Measurements from ENCODE around the gene CCDC30. TPM values are rescaled to one million over a fixed set of nuclear protein-coding genes. Genes with fewer than 3 reads are reported as not detected.
"Not testable (repeated sequence)": the region's sequence is repeated elsewhere in the genome, so short reads cannot be mapped to it uniquely, and the experiment has no call there.

Gene CCDC30
- total RNA-seq, 6 experiments from 2014 or later = 0.18 to 1.2 (median 0.31) TPM

DNA sequence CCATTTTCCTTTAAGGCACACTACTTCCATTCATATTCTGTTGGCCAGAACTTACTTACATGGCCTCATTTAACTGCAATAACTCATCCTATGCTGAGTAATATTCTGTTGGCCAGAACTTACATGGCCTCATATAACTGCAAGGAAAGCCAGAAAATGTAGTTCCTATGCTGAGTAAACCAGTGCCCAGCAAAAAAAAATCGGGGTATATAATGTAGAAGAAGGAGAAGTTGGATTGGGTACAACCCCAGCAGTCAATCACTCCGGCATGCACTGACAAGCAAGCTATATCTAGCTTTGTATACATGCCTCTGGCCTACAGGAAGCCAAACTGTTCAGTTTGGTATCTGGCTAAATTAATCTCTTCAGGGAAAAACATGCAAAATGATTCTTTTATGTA is 155.8 kb downstream of the CCDC30 start:
- no peak for DNase-seq
- TF ChIP-seq CTCF (IDR thresholded peaks at IDR 0.05) = no peak

DNA sequence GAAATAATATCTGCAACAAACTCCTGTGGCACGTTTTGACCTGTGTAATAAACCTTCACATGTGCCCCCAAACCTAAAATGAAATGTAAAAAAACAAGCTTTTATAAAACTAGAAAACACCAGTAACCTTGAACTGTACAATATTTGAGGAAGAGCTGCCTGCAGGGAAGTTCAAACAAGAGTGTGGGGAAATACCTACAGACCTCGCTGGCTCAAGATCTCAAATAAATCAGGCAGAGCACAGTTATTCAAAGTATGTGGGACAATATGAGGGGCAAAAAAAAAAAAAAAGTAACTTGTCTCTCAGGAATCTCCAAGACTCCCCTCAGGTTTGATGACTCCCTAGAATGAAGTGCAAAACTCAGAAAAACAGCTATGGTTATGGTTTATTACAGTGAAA is 157.2 kb downstream of the CCDC30 start:
- Mint-ChIP-seq H3K27me3 (ENCODE audit: insufficient read depth) (peaks cover 21% of the 10 kb centered on the region), H3K27ac (no peak overlapping the region), H3K4me3 (no peak overlapping the region), H3K9me3 (no peaks in the 10 kb centered on the region), H3K36me3 (ENCODE audit: low read depth) (no peaks in the 10 kb centered on the region), H3K4me1 (ENCODE audit: low read depth) (no peaks in the 10 kb centered on the region)
- no peak for TF ChIP-seq CTCF (IDR thresholded peaks at IDR 0.05)
- DNase-seq = no peak

More for the DNA sequence above, 155.8 kb downstream of the CCDC30 start:
- Mint-ChIP-seq H3K4me3 (no peak overlapping the region), H3K36me3 (ENCODE audit: low read depth) (no peaks in the 10 kb centered on the region), H3K27me3 (ENCODE audit: insufficient read depth) (peaks cover 15% of the 10 kb centered on the region), H3K9me3 (no peaks in the 10 kb centered on the region), H3K4me1 (ENCODE audit: low read depth) (no peaks in the 10 kb centered on the region), H3K27ac (no peak overlapping the region)

DNA sequence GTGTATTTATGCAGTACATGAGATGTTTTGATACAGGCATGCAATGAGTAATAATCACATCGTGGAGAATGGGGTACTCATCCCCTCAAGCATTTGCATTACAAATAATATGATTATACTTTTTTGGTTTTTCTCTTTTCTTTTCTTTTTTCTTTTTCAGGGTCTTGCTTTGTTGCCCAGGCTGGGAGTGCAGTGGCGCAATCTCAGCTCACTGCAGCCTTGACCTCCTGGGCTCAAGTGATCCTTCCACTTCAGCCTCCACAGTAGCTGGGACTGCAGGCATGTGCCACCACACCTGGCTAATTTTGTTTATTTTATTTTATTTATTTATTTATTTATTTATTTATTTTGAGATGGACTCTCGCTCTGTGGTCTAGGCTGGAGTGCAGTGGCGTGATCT is 158.1 kb downstream of the CCDC30 start:
- not testable (repeated sequence) for H3K36me3 Mint-ChIP-seq (ENCODE audit: low read depth); H3K9me3 Mint-ChIP-seq; H3K4me1 Mint-ChIP-seq (ENCODE audit: low read depth); DNase-seq; H3K4me3 Mint-ChIP-seq; H3K27ac Mint-ChIP-seq
- H3K27me3 Mint-ChIP-seq (ENCODE audit: insufficient read depth) = peaks cover 24% of the 10 kb centered on the region

- DNase-seq; H3K27ac Mint-ChIP-seq; H3K9me3 Mint-ChIP-seq; H3K36me3 Mint-ChIP-seq (ENCODE audit: low read depth); H3K4me1 Mint-ChIP-seq (ENCODE audit: low read depth); H3K4me3 Mint-ChIP-seq: not testable (repeated sequence)
- peaks cover 38% of the 10 kb centered on the region for H3K27me3 Mint-ChIP-seq (ENCODE audit: insufficient read depth)
Observed at GRCh38 chr1:42627205-42627604, 164.1 kb downstream of the CCDC30 start.

GRCh38 chr1:42639116-42639515 is 176.0 kb downstream of the CCDC30 start:
- Mint-ChIP-seq H3K4me1 (ENCODE audit: low read depth) (no peaks in the 10 kb centered on the region), H3K36me3 (ENCODE audit: low read depth) (no peaks in the 10 kb centered on the region), H3K9me3 (no peaks in the 10 kb centered on the region), H3K27ac (no peak overlapping the region), H3K4me3 (no peak overlapping the region), H3K27me3 (ENCODE audit: insufficient read depth) (peaks cover 25% of the 10 kb centered on the region; the same call in 1 of the 2 replicates)
- no peak for TF ChIP-seq CTCF (IDR thresholded peaks at IDR 0.05)
- DNase-seq = peak; percentile 1

GRCh38 chr1:42646056-42646455 is 183.0 kb downstream of the CCDC30 start:
- Mint-ChIP-seq H3K4me3 (no peak overlapping the region), H3K27ac (no peak overlapping the region), H3K4me1 (ENCODE audit: low read depth) (no peaks in the 10 kb centered on the region), H3K9me3 (peaks cover 5% of the 10 kb centered on the region; the same call in 1 of the 2 replicates), H3K36me3 (ENCODE audit: low read depth) (no peaks in the 10 kb centered on the region), H3K27me3 (ENCODE audit: insufficient read depth) (peaks cover 25% of the 10 kb centered on the region)
- no peak for DNase-seq
- no peak for TF ChIP-seq CTCF (IDR thresholded peaks at IDR 0.05)

DNA sequence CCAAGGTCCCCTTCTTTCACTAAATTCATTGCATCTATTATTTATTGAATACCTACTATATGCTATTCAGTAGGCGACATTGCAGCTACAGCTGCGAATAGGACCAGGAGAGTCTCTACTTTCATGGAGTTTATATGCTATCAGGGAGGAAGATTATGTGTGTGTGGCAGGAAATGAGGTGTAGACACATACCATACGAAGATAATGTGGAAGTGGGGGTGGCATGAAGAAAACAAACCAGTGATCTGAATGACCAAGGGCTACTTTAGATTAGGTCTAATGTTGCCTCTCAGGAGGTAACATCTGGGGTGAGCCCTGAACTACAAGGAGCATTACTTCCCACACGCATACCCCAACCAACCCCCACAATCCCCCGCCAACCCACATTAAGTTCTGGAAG is 194.1 kb downstream of the CCDC30 start:
- H3K36me3 Mint-ChIP-seq (ENCODE audit: low read depth) = peaks cover 12% of the 10 kb centered on the region; the same call in 1 of the 2 replicates
- peaks cover 31% of the 10 kb centered on the region for H3K4me1 Mint-ChIP-seq (ENCODE audit: low read depth)
- H3K27ac Mint-ChIP-seq = peak overlapping the region; percentile 76
- DNase-seq = no peak
- no peaks in the 10 kb centered on the region for H3K9me3 Mint-ChIP-seq
- TF ChIP-seq CTCF (IDR thresholded peaks at IDR 0.05) = no peak
- H3K27me3 Mint-ChIP-seq (ENCODE audit: insufficient read depth) = no peaks in the 10 kb centered on the region; the same call in 1 of the 2 replicates
- peak overlapping the region; percentile 91 for H3K4me3 Mint-ChIP-seq
